ENCODE data around the gene MEGF8.

MEGF8 gene

GRCh38 chr19:42362891-42363440 lies 37.5 kb downstream of the MEGF8 start:
- no peaks in the 10 kb centered on the region for H4K20me1 ChIP-seq (ENCODE audit: low read depth, low read length)
- peaks cover 3% of the 10 kb centered on the region; the same call in 1 of the 2 replicates for H3K36me3 ChIP-seq (ENCODE audit: low read length)
- H3K9me3 ChIP-seq (ENCODE audit: insufficient read depth, low read length): peaks cover 8% of the 10 kb centered on the region; the same call in 1 of the 2 replicates
- no peaks in the 10 kb centered on the region for H3K27me3 ChIP-seq (ENCODE audit: low read length)
- no peak overlapping the region for H2AFZ ChIP-seq (ENCODE audit: low read depth, low read length, severe bottlenecking)
- H3F3A ChIP-seq (ENCODE audit: insufficient read depth): no peaks in the 10 kb centered on the region
- TF ChIP-seq EZH2phosphoT487 (conservative IDR thresholded peaks at IDR 0.05; ENCODE audit: low read length): no peak
- no peak for TF ChIP-seq CTCF (IDR thresholded peaks at IDR 0.05; ENCODE audit: insufficient read depth, low read length, poor library complexity, severe bottlenecking)
- H3K79me2 ChIP-seq (ENCODE audit: insufficient read depth, low read length): no peaks in the 10 kb centered on the region
- H3K27ac ChIP-seq (ENCODE audit: low read depth, low read length): no peak overlapping the region
- no peak overlapping the region for H3K4me2 ChIP-seq (ENCODE audit: low read depth, low read length, poor library complexity, severe bottlenecking)
- H3K9me2 ChIP-seq (replicated peaks; ENCODE audit: insufficient read depth, low read length): no peaks in the 10 kb centered on the region
- no peak overlapping the region for H3K9ac ChIP-seq (ENCODE audit: low read length)
- no peak overlapping the region for H3K4me3 ChIP-seq (ENCODE audit: insufficient read depth, low read length, poor library complexity, severe bottlenecking)

- Histone ChIP-seq H3K4me3 (ENCODE audit: insufficient read depth, low read length, poor library complexity, severe bottlenecking) (no peak overlapping the region), H3F3A (ENCODE audit: insufficient read depth) (no peaks in the 10 kb centered on the region), H3K4me2 (ENCODE audit: low read depth, low read length, poor library complexity, severe bottlenecking) (no peak overlapping the region), H3K9me2 (replicated peaks; ENCODE audit: insufficient read depth, low read length) (no peaks in the 10 kb centered on the region), H3K36me3 (ENCODE audit: low read length) (peaks cover 3% of the 10 kb centered on the region; the same call in 1 of the 2 replicates), H2AFZ (ENCODE audit: low read depth, low read length, severe bottlenecking) (no peak overlapping the region), H3K9ac (ENCODE audit: low read length) (no peak overlapping the region), H3K79me2 (ENCODE audit: insufficient read depth, low read length) (no peaks in the 10 kb centered on the region), H4K20me1 (ENCODE audit: low read depth, low read length) (no peaks in the 10 kb centered on the region), H3K9me3 (ENCODE audit: insufficient read depth, low read length) (peaks cover 8% of the 10 kb centered on the region; the same call in 1 of the 2 replicates), H3K27me3 (ENCODE audit: low read length) (no peaks in the 10 kb centered on the region), H3K27ac (ENCODE audit: low read depth, low read length) (no peak overlapping the region)
- TF ChIP-seq EZH2phosphoT487 (conservative IDR thresholded peaks at IDR 0.05; ENCODE audit: low read length) (no peak), CTCF (IDR thresholded peaks at IDR 0.05; ENCODE audit: insufficient read depth, low read length, poor library complexity, severe bottlenecking) (no peak)
Measured at GRCh38 chr19:42363614-42364346, 38.3 kb downstream of the MEGF8 start.

DNA sequence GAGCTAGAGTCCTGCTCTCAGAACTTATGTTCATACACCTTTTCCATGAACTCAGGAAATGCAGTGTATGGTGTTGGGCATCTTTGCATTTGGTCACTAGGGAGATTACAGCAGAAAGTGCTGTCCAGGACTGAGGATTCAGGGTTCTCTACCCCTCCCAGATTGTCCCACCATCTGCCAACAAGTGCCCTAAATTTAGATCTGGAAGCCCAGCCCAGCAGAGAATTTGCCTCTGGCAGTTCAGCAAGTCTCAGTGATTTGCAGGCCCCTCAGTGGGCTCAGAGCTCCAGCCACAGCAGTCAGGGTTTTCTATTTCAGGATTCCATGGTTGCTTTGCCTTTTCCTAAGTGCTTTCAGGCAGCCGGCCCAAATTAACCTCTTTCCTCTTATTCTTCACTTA lies 41.2 kb downstream of the MEGF8 start:
- H2AFZ ChIP-seq (ENCODE audit: low read depth, low read length, severe bottlenecking): no peak overlapping the region
- no peak overlapping the region for H3K4me2 ChIP-seq (ENCODE audit: low read depth, low read length, poor library complexity, severe bottlenecking)
- H3K27me3 ChIP-seq (ENCODE audit: low read length): no peaks in the 10 kb centered on the region
- H3K36me3 ChIP-seq (ENCODE audit: low read length): peaks cover 3% of the 10 kb centered on the region; the same call in 1 of the 2 replicates
- H3K9ac ChIP-seq (ENCODE audit: low read length): no peak overlapping the region
- H3K27ac ChIP-seq (ENCODE audit: low read depth, low read length): no peak overlapping the region
- no peaks in the 10 kb centered on the region for H3K79me2 ChIP-seq (ENCODE audit: insufficient read depth, low read length)
- no peaks in the 10 kb centered on the region for H3K9me2 ChIP-seq (replicated peaks; ENCODE audit: insufficient read depth, low read length)
- H3K4me3 ChIP-seq (ENCODE audit: insufficient read depth, low read length, poor library complexity, severe bottlenecking): no peak overlapping the region
- H3K9me3 ChIP-seq (ENCODE audit: insufficient read depth, low read length): peaks cover 8% of the 10 kb centered on the region; the same call in 1 of the 2 replicates
- H4K20me1 ChIP-seq (ENCODE audit: low read depth, low read length): no peaks in the 10 kb centered on the region
- H3F3A ChIP-seq (ENCODE audit: insufficient read depth): no peaks in the 10 kb centered on the region
- TF ChIP-seq EZH2phosphoT487 (conservative IDR thresholded peaks at IDR 0.05; ENCODE audit: low read length): no peak
- TF ChIP-seq CTCF (IDR thresholded peaks at IDR 0.05; ENCODE audit: insufficient read depth, low read length, poor library complexity, severe bottlenecking): no peak
